ENCODE results near the gene TMEM200A.

TMEM200A gene

GRCh38 chr6:130486417-130486816 lies 120.6 kb downstream of the TMEM200A start:
- H2AFZ ChIP-seq (ENCODE audit: low read depth, low read length) = no peak overlapping the region
- TF ChIP-seq CTCF (IDR thresholded peaks at IDR 0.05; ENCODE audit: low read depth, low read length) = no peak
- no peak for TF ChIP-seq EZH2phosphoT487 (IDR thresholded peaks at IDR 0.05; ENCODE audit: low read depth)

GRCh38 chr6:130489514-130489913 lies 123.7 kb downstream of the TMEM200A start:
- Histone ChIP-seq H2AFZ (ENCODE audit: low read depth, low read length) (no peak overlapping the region), H3K36me3 (replicated peaks; ENCODE audit: low read depth, low read length) (no peaks in the 10 kb centered on the region), H3K79me2 (ENCODE audit: low read length) (no peaks in the 10 kb centered on the region), H3K9me3 (ENCODE audit: insufficient read depth, low read length) (no peaks in the 10 kb centered on the region), H3K9ac (ENCODE audit: low read length) (no peak overlapping the region), H4K20me1 (ENCODE audit: insufficient read depth, low read length) (no peaks in the 10 kb centered on the region), H3K27ac (ENCODE audit: low read length) (no peak overlapping the region), H3K27me3 (ENCODE audit: low read depth, low read length) (no peaks in the 10 kb centered on the region), H3K4me1 (ENCODE audit: low read length) (no peaks in the 10 kb centered on the region), H3K4me2 (ENCODE audit: low read length) (no peak overlapping the region), H3K4me3 (ENCODE audit: low read length) (no peak overlapping the region)
- TF ChIP-seq CTCF (IDR thresholded peaks at IDR 0.05; ENCODE audit: low read depth, low read length) = no peak
- no peak for TF ChIP-seq EZH2phosphoT487 (IDR thresholded peaks at IDR 0.05; ENCODE audit: low read depth)

More at GRCh38 chr6:130486417-130486816, 120.6 kb downstream of the TMEM200A start:
- H3K79me2 ChIP-seq (ENCODE audit: low read length) = no peaks in the 10 kb centered on the region
- H3K4me2 ChIP-seq (ENCODE audit: low read length) = no peak overlapping the region
- H3K9me3 ChIP-seq (ENCODE audit: insufficient read depth, low read length) = no peaks in the 10 kb centered on the region
- no peaks in the 10 kb centered on the region for H3K4me1 ChIP-seq (ENCODE audit: low read length)
- no peak overlapping the region for H3K9ac ChIP-seq (ENCODE audit: low read length)
- H3K4me3 ChIP-seq (ENCODE audit: low read length) = no peak overlapping the region
- no peaks in the 10 kb centered on the region for H4K20me1 ChIP-seq (ENCODE audit: insufficient read depth, low read length)
- no peaks in the 10 kb centered on the region for H3K27me3 ChIP-seq (ENCODE audit: low read depth, low read length)
- no peaks in the 10 kb centered on the region for H3K36me3 ChIP-seq (replicated peaks; ENCODE audit: low read depth, low read length)
- no peak overlapping the region for H3K27ac ChIP-seq (ENCODE audit: low read length)

All from OCI-LY3 (cell line).